Brain microvascular endothelial cell (primary cell): ENCODE data around the gene ATAD3C.

Experiments used
- DNase-seq: peaks from one replicate; pipeline ENCODE4 v3.0.0-alpha.2; 2020
- H3K27ac ChIP-seq: fragments of 250-450 bp; sonication (Bioruptor Pico); 2 replicates; pipeline ENCODE4 v1.5.1; 2020; ENCODE audit warnings: mild to moderate bottlenecking, moderate library complexity
- H3K27me3 ChIP-seq: fragments of 250-450 bp; sonication (Bioruptor Pico); replicated peaks from 2 replicates; pipeline ENCODE4 v1.5.1; 2020; ENCODE audit warnings: mild to moderate bottlenecking
- H3K36me3 ChIP-seq: fragments of 250-450 bp; sonication (Bioruptor Pico); replicated peaks from 2 replicates; pipeline ENCODE4 v1.5.1; 2020; ENCODE audit warnings: mild to moderate bottlenecking
- H3K4me3 ChIP-seq: 2 replicates; pipeline ENCODE4 v1.5.1; 2011; ENCODE audit warnings: low read depth, mild to moderate bottlenecking, control low read depth, low read length, moderate library complexity
- CTCF ChIP-seq: IDR thresholded peaks from 2 replicates; pipeline ENCODE4 v1.5.1; 2011; ENCODE audit warnings: low read depth, mild to moderate bottlenecking, moderate library complexity, low read length, control low read depth, inconsistent platforms; ENCODE audit errors: missing control alignments
- in situ Hi-C: cut with HindIII; loops from 2 replicates; pipeline ENCODE4 v1.10.0; 2017; ENCODE audit warnings: low sequenced_read_pairs, low pct_ligation_motif_present

Gene ATAD3C

GRCh38 chr1:1421907-1422464 lies 27.5 kb upstream of the ATAD3C start:
- no peaks in the 10 kb centered on the region for H3K36me3 ChIP-seq
- H3K27ac ChIP-seq = no peak overlapping the region
- no peak for DNase-seq
- no peaks in the 10 kb centered on the region for H3K27me3 ChIP-seq
- no peak overlapping the region for H3K4me3 ChIP-seq
- TF ChIP-seq CTCF = no peak
- in situ Hi-C loops = no loop called here

GRCh38 chr1:1422465-1423244 lies 26.8 kb upstream of the ATAD3C start:
- in situ Hi-C loops = no loop called here
- Histone ChIP-seq H3K4me3 (no peak overlapping the region), H3K27me3 (no peaks in the 10 kb centered on the region), H3K27ac (no peak overlapping the region), H3K36me3 (no peaks in the 10 kb centered on the region)
- no peak for TF ChIP-seq CTCF
- DNase-seq = peak; percentile 49

- in situ Hi-C loops = no loop called here
- TF ChIP-seq CTCF = no peak
- no peak overlapping the region for H3K4me3 ChIP-seq
- no peaks in the 10 kb centered on the region for H3K27me3 ChIP-seq
- DNase-seq = no peak
- H3K36me3 ChIP-seq = no peaks in the 10 kb centered on the region
- H3K27ac ChIP-seq = no peak overlapping the region
Measured at GRCh38 chr1:1423245-1423597, 26.3 kb upstream of the ATAD3C start.

GRCh38 chr1:1424707-1425106 lies 24.8 kb upstream of the ATAD3C start:
- DNase-seq = no peak
- H3K36me3 ChIP-seq = no peaks in the 10 kb centered on the region
- TF ChIP-seq CTCF = no peak
- no peak overlapping the region for H3K4me3 ChIP-seq
- H3K27ac ChIP-seq = no peak overlapping the region
- in situ Hi-C loops = no loop called here
- no peaks in the 10 kb centered on the region for H3K27me3 ChIP-seq

GRCh38 chr1:1425426-1425752 lies 24.1 kb upstream of the ATAD3C start:
- DNase-seq = no peak
- Histone ChIP-seq H3K27ac (no peak overlapping the region), H3K27me3 (no peaks in the 10 kb centered on the region), H3K4me3 (no peak overlapping the region), H3K36me3 (no peaks in the 10 kb centered on the region)
- in situ Hi-C loops = no loop called here
- no peak for TF ChIP-seq CTCF
